Liver (tissue), 9 donors: ENCODE results near the gene GBE1. TPM values are rescaled to one million over a fixed set of nuclear protein-coding genes. Genes with fewer than 3 reads are reported as not detected.

Experiments used
- DNase-seq: peaks from one replicate; pipeline ENCODE4 v3.0.0-alpha.2; 2017; ENCODE audit warnings: low spot score
- H3K27ac ChIP-seq, 2 donors: one replicate each; pipeline ENCODE4 v1.7.0; 2013; ENCODE audit warnings: inconsistent platforms in 2 of 2, low read length in 2 of 2, control low read depth in 1 of 2, low read depth in 1 of 2, mild to moderate bottlenecking in 1 of 2
- H3K27me3 ChIP-seq, 4 donors: one replicate each; pipeline versions ENCODE4 v1.6.1 to v1.7.0; 2013; ENCODE audit warnings: low read length in 3 of 4, inconsistent platforms in 1 of 4, mild to moderate bottlenecking in 1 of 4, moderate library complexity in 1 of 4; ENCODE audit not compliant: control insufficient read depth in 4 of 4, insufficient read depth in 4 of 4
- H3K36me3 ChIP-seq, 4 donors: one replicate each; pipeline versions ENCODE4 v1.6.1 to v1.7.0; 2013; ENCODE audit warnings: low read length in 3 of 4, mild to moderate bottlenecking in 3 of 4, low read depth in 1 of 4, moderate library complexity in 1 of 4; ENCODE audit not compliant: control insufficient read depth in 4 of 4, insufficient read depth in 3 of 4
- H3K4me1 ChIP-seq, 4 donors: one replicate each; pipeline versions ENCODE4 v1.6.1 to v1.7.0; 2013; ENCODE audit warnings: low read length in 3 of 4, mild to moderate bottlenecking in 3 of 4, moderate library complexity in 1 of 4; ENCODE audit not compliant: control insufficient read depth in 4 of 4, insufficient read depth in 4 of 4
- H3K4me3 ChIP-seq, 3 donors: one replicate each; pipeline versions ENCODE4 v1.6.1 to v1.7.0; 2013; ENCODE audit warnings: low read length in 3 of 3, control low read depth in 1 of 3, low read depth in 1 of 3, mild to moderate bottlenecking in 1 of 3
- H3K9ac ChIP-seq, 2 donors: one replicate each; pipeline ENCODE4 v1.7.0; 2013; ENCODE audit warnings: low read length in 2 of 2, mild to moderate bottlenecking in 2 of 2, moderate library complexity in 2 of 2, control low read depth in 1 of 2, low read depth in 1 of 2
- H3K9me3 ChIP-seq, 4 donors: one replicate each; pipeline versions ENCODE4 v1.6.1 to v1.7.0; 2013; ENCODE audit warnings: low read length in 3 of 4; ENCODE audit not compliant: control insufficient read depth in 4 of 4
- EGR1 ChIP-seq, 2 donors: IDR thresholded peaks; 2 replicates each; pipeline ENCODE4 v1.6.1; 2016 to 2018; ENCODE audit warnings: antibody characterized with exemption in 2 of 2, low read depth in 2 of 2
- FOXA1 ChIP-seq: IDR thresholded peaks from 2 replicates; pipeline ENCODE4 v1.6.1; 2016; ENCODE audit warnings: antibody characterized with exemption
- FOXA2 ChIP-seq: IDR thresholded peaks from 2 replicates; pipeline ENCODE4 v1.6.1; 2016; ENCODE audit warnings: antibody characterized with exemption
- GABPA ChIP-seq, 2 donors: IDR thresholded peaks in 1 of 2; conservative IDR thresholded peaks in 1 of 2; 2 replicates each; pipeline ENCODE4 v1.6.1; 2016; ENCODE audit warnings: antibody characterized with exemption in 2 of 2, mild to moderate bottlenecking in 1 of 2, moderate library complexity in 1 of 2
- HNF4A ChIP-seq, 2 donors: conservative IDR thresholded peaks; 2 replicates each; pipeline ENCODE4 v1.6.1; 2016; ENCODE audit warnings: antibody characterized with exemption in 2 of 2, mild to moderate bottlenecking in 2 of 2
- HNF4G ChIP-seq: IDR thresholded peaks from 2 replicates; pipeline ENCODE4 v1.6.1; 2016; ENCODE audit warnings: antibody characterized with exemption
- NR2F2 ChIP-seq: IDR thresholded peaks from 2 replicates; pipeline ENCODE4 v1.6.1; 2016; ENCODE audit warnings: antibody characterized with exemption
- RAD21 ChIP-seq, 2 donors: IDR thresholded peaks; 2 replicates each; pipeline ENCODE4 v1.6.1; 2016; ENCODE audit warnings: antibody characterized with exemption in 2 of 2, mild to moderate bottlenecking in 2 of 2
- RXRA ChIP-seq, 2 donors: IDR thresholded peaks; 2 replicates each; pipeline ENCODE4 v1.6.1; 2017 to 2018; ENCODE audit warnings: antibody characterized with exemption in 2 of 2, mild to moderate bottlenecking in 1 of 2
- SP1 ChIP-seq: IDR thresholded peaks from 2 replicates; pipeline ENCODE4 v1.6.1; 2018; ENCODE audit warnings: antibody characterized with exemption, mild to moderate bottlenecking
- TAF1 ChIP-seq: conservative IDR thresholded peaks from 2 replicates; pipeline ENCODE4 v1.6.1; 2016; ENCODE audit warnings: antibody characterized with exemption, mild to moderate bottlenecking
- YY1 ChIP-seq: IDR thresholded peaks from 2 replicates; pipeline ENCODE4 v1.6.1; 2016; ENCODE audit warnings: antibody characterized with exemption, mild to moderate bottlenecking
- WGBS: extraction: QIAGEN DNeasy Blood & Tissue Kit; methylation state at CpG from one replicate; pipeline ENCODE4 v1.1.7; 2013; 5-methylcytosine and 5-hydroxymethylcytosine counted together
- polyA plus RNA-seq, 2 donors: library from polyadenylated mRNA; stranded (reverse) in 1 of 2; unstranded in 1 of 2; fragments of 200-250 nt in 1 of 2; fragments of >200 nt in 1 of 2; fragmentation: Nextera tagmentation in 1 of 2; extraction: Ambion mirVana in 1 of 2; gene quantifications; one replicate each; pipeline versions ENCODE4 v1.2.1 to v1.2.3, GENCODE V29; 2013 to 2015
- total RNA-seq, 2 donors: library from RNA; depleted of rRNA; stranded (reverse); fragments of >200 nt; gene quantifications; one replicate each; pipeline ENCODE4 v1.2.3, GENCODE V29; 2014
- TF ChIP-seq, protein P1 (sequence below): fragments of 150-350 bp; IDR thresholded peaks from 2 replicates; pipeline ENCODE4 v1.5.1; 2017; ENCODE audit warnings: improper control_type of control experiment, low read depth, low read length; ENCODE audit not compliant: missing input control
- TF ChIP-seq, protein P2 (sequence below): IDR thresholded peaks from 2 replicates; pipeline ENCODE4 v1.6.1; 2016; ENCODE audit warnings: antibody characterized with exemption
- TF ChIP-seq, protein P3 (sequence below): IDR thresholded peaks from 2 replicates; pipeline ENCODE4 v1.6.1; 2016; ENCODE audit warnings: antibody characterized with exemption
- TF ChIP-seq, protein P4 (sequence below): IDR thresholded peaks from 2 replicates; pipeline ENCODE4 v1.6.1; 2016; ENCODE audit warnings: antibody characterized with exemption, mild to moderate bottlenecking
- TF ChIP-seq, protein P5 (sequence below): IDR thresholded peaks from 2 replicates; pipeline ENCODE4 v1.6.1; 2016; ENCODE audit warnings: antibody characterized with exemption
- donor health status: healthy.
- donor health status: healthy.
- donor health status: healthy.
- donor health status: healthy.
- donor health status: healthy.

GBE1 gene
- total and polyA plus RNA-seq, 4 donors: 22.5 to 95.6 (median 25.8) TPM

DNA sequence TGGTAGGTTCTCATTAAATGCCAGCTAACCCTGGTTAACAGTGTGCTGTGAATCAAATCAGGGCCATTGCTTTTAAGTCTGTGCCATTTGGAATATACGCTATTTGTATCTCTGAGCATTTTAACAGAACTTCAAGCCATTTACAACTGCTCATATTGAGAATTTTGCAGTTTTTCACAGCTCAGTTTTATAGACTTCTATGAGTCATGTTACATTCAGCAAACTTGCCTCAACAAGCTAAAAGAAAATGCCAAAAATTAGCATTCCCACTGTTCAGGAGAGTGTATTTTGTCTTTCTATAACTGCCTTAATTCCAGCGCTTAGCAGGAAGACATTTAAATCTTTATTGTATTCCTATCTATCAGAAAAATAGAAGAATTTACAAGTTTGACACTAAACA, 196.4 kb downstream of the GBE1 start (continued):
- TF ChIP-seq, protein P1, sequence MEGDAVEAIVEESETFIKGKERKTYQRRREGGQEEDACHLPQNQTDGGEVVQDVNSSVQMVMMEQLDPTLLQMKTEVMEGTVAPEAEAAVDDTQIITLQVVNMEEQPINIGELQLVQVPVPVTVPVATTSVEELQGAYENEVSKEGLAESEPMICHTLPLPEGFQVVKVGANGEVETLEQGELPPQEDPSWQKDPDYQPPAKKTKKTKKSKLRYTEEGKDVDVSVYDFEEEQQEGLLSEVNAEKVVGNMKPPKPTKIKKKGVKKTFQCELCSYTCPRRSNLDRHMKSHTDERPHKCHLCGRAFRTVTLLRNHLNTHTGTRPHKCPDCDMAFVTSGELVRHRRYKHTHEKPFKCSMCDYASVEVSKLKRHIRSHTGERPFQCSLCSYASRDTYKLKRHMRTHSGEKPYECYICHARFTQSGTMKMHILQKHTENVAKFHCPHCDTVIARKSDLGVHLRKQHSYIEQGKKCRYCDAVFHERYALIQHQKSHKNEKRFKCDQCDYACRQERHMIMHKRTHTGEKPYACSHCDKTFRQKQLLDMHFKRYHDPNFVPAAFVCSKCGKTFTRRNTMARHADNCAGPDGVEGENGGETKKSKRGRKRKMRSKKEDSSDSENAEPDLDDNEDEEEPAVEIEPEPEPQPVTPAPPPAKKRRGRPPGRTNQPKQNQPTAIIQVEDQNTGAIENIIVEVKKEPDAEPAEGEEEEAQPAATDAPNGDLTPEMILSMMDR: no peak
- TF ChIP-seq RAD21 (IDR thresholded peaks at IDR 0.05) (no peak), RXRA (IDR thresholded peaks at IDR 0.05) (no peak)

DNA sequence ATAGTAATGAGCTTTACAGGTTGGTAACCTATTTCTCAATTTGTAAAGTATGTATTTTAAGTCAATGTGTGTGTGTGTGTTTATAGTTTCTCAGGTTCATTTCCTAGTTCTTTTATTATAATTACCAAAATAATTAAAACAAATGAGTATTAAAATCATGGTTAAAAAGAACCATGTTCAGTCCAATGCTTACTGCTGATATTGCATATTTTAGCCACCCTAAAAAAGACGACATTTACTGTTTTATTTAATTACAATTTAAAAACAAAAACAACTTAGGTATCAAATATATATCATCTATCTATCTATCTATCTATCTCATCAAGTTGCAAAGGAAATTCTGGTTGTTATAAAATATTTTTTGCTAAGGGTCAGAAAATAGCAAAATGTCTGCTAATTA, 203.3 kb downstream of the GBE1 start:
- Histone ChIP-seq H3K27ac (no peak overlapping the region), H3K9ac (no peak overlapping the region), H3K4me3 (no peak overlapping the region), H3K36me3 (peaks cover 0 to 5% (median 0%) of the 10 kb centered on the region in 4 donors), H3K4me1 (peaks cover 0 to 21% (median 11%) of the 10 kb centered on the region in 4 donors), H3K27me3 (no peaks in the 10 kb centered on the region), H3K9me3 (no peaks in the 10 kb centered on the region)
- 12% methylated on average over 1 of the region's 1 CpG for WGBS
- TF ChIP-seq TAF1: no peak
- TF ChIP-seq, protein P2, sequence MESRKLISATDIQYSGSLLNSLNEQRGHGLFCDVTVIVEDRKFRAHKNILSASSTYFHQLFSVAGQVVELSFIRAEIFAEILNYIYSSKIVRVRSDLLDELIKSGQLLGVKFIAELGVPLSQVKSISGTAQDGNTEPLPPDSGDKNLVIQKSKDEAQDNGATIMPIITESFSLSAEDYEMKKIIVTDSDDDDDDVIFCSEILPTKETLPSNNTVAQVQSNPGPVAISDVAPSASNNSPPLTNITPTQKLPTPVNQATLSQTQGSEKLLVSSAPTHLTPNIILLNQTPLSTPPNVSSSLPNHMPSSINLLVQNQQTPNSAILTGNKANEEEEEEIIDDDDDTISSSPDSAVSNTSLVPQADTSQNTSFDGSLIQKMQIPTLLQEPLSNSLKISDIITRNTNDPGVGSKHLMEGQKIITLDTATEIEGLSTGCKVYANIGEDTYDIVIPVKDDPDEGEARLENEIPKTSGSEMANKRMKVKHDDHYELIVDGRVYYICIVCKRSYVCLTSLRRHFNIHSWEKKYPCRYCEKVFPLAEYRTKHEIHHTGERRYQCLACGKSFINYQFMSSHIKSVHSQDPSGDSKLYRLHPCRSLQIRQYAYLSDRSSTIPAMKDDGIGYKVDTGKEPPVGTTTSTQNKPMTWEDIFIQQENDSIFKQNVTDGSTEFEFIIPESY: no peak
- TF ChIP-seq, protein P3, sequence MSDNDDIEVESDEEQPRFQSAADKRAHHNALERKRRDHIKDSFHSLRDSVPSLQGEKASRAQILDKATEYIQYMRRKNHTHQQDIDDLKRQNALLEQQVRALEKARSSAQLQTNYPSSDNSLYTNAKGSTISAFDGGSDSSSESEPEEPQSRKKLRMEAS: no peak
- TF ChIP-seq RAD21 (IDR thresholded peaks at IDR 0.05): no peak
- TF ChIP-seq HNF4G: no peak
- TF ChIP-seq, protein P1: no peak
- TF ChIP-seq RXRA (IDR thresholded peaks at IDR 0.05): no peak
- TF ChIP-seq SP1: no peak
- TF ChIP-seq FOXA1: no peak
- no peak for TF ChIP-seq FOXA2
- TF ChIP-seq, protein P4, sequence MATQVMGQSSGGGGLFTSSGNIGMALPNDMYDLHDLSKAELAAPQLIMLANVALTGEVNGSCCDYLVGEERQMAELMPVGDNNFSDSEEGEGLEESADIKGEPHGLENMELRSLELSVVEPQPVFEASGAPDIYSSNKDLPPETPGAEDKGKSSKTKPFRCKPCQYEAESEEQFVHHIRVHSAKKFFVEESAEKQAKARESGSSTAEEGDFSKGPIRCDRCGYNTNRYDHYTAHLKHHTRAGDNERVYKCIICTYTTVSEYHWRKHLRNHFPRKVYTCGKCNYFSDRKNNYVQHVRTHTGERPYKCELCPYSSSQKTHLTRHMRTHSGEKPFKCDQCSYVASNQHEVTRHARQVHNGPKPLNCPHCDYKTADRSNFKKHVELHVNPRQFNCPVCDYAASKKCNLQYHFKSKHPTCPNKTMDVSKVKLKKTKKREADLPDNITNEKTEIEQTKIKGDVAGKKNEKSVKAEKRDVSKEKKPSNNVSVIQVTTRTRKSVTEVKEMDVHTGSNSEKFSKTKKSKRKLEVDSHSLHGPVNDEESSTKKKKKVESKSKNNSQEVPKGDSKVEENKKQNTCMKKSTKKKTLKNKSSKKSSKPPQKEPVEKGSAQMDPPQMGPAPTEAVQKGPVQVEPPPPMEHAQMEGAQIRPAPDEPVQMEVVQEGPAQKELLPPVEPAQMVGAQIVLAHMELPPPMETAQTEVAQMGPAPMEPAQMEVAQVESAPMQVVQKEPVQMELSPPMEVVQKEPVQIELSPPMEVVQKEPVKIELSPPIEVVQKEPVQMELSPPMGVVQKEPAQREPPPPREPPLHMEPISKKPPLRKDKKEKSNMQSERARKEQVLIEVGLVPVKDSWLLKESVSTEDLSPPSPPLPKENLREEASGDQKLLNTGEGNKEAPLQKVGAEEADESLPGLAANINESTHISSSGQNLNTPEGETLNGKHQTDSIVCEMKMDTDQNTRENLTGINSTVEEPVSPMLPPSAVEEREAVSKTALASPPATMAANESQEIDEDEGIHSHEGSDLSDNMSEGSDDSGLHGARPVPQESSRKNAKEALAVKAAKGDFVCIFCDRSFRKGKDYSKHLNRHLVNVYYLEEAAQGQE: no peak
- no peak for TF ChIP-seq HNF4A (conservative IDR thresholded peaks at IDR 0.05)
- TF ChIP-seq, protein P5, sequence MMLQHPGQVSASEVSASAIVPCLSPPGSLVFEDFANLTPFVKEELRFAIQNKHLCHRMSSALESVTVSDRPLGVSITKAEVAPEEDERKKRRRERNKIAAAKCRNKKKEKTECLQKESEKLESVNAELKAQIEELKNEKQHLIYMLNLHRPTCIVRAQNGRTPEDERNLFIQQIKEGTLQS: no peak
- no peak for TF ChIP-seq NR2F2
- no peak for TF ChIP-seq EGR1 (IDR thresholded peaks at IDR 0.05; ENCODE audit: low read depth in 2 of 2)
- TF ChIP-seq YY1: no peak
- no peak for TF ChIP-seq GABPA (IDR thresholded peaks at IDR 0.05 in 1 of 2, conservative IDR thresholded peaks at IDR 0.05 in 1 of 2)
- DNase-seq: no peak
